HepG2 (cell line): Measurements from ENCODE around the gene NUDT2. TPM values are rescaled to one million over a fixed set of nuclear protein-coding genes. Genes with fewer than 3 reads are reported as not detected.

Experiments
- MAFF ChIP-seq: IDR thresholded peaks from 2 replicates; pipeline ENCODE4 v1.6.1; 2011; ENCODE audit warnings: low read depth, low read length, improper control_type of control experiment
- MXI1 ChIP-seq: IDR thresholded peaks from 3 replicates; pipeline ENCODE4 v1.6.1; 2012; ENCODE audit warnings: low read depth, low read length, inconsistent platforms, borderline replicate concordance
- NFIB ChIP-seq: sonication (generic); formaldehyde crosslinking; IDR thresholded peaks from 2 replicates; pipeline ENCODE4 v1.9.0; 2021; ENCODE audit warnings: missing genetic modification reagents, mild to moderate bottlenecking, borderline replicate concordance
- NR3C1 ChIP-seq: sonication (generic); formaldehyde crosslinking; IDR thresholded peaks from 2 replicates; pipeline ENCODE4 v1.4.0; 2020; ENCODE audit warnings: missing genetic modification reagents
- PLRG1 ChIP-seq: fragments of 450-650 bp; conservative IDR thresholded peaks from 2 replicates; pipeline ENCODE4 v1.6.1; 2016
- RFX3 ChIP-seq: IDR thresholded peaks from 2 replicates; pipeline ENCODE4 v1.6.1; 2016; ENCODE audit warnings: missing biosample characterization, missing genetic modification reagents
- TAF1 ChIP-seq: sonication (generic); formaldehyde crosslinking; IDR thresholded peaks from 2 replicates; pipeline ENCODE4 v1.4.0; 2020; ENCODE audit warnings: missing genetic modification reagents
- polyA plus RNA-seq, 8 experiments: library from polyadenylated mRNA; depleted of rRNA in 3 of 8; stranded (reverse) in 7 of 8; unstranded in 1 of 8; fragments of >200 nt; fragmentation: Illumina TruSeq in 4 of 8; extraction: Trizol in 4 of 8; gene quantifications; 2 replicates each; pipeline versions ENCODE4 v1.2.1 to v1.2.3, GENCODE V29; 2011 to 2016; ENCODE audit warnings: low read depth in 4 of 8, missing spikeins in 1 of 8, mixed read lengths in 1 of 8; ENCODE audit not compliant: insufficient read depth in 1 of 8
- total RNA-seq, 5 experiments: library from RNA; depleted of rRNA; stranded (reverse); fragments of >200 nt; fragmentation: Illumina TruSeq; extraction: Trizol; gene quantifications; 2 replicates each; pipeline ENCODE4 v1.2.3, GENCODE V29; 2016; ENCODE audit warnings: low read depth in 1 of 5
- TF ChIP-seq, protein P1 (sequence below): IDR thresholded peaks from 2 replicates; pipeline ENCODE4 v1.6.1; 2016
- TF ChIP-seq, protein P2 (sequence below): sonication (generic); formaldehyde crosslinking; IDR thresholded peaks from 2 replicates; pipeline ENCODE4 v1.5.1; 2020; ENCODE audit warnings: missing genetic modification reagents, mild to moderate bottlenecking, borderline replicate concordance
- TF ChIP-seq, protein P3 (sequence below): sonication (generic); formaldehyde crosslinking; IDR thresholded peaks from 2 replicates; pipeline ENCODE4 v1.4.0; 2020; ENCODE audit warnings: missing genetic modification reagents
- TF ChIP-seq, protein P4 (sequence below): sonication (generic); formaldehyde crosslinking; IDR thresholded peaks from 2 replicates; pipeline ENCODE4 v1.9.0; 2021; ENCODE audit warnings: missing genetic modification reagents, borderline replicate concordance
- TF ChIP-seq, protein P5 (sequence below): sonication (generic); formaldehyde crosslinking; IDR thresholded peaks from 2 replicates; pipeline ENCODE4 v1.4.0; 2020; ENCODE audit warnings: missing genetic modification reagents

The NUDT2 gene
- total and polyA plus RNA-seq, 2 of the 13 experiments (the other 11 are each of a cell fraction or from before 2014, with no cell fraction given), result 19.9 to 24.6 TPM

DNA sequence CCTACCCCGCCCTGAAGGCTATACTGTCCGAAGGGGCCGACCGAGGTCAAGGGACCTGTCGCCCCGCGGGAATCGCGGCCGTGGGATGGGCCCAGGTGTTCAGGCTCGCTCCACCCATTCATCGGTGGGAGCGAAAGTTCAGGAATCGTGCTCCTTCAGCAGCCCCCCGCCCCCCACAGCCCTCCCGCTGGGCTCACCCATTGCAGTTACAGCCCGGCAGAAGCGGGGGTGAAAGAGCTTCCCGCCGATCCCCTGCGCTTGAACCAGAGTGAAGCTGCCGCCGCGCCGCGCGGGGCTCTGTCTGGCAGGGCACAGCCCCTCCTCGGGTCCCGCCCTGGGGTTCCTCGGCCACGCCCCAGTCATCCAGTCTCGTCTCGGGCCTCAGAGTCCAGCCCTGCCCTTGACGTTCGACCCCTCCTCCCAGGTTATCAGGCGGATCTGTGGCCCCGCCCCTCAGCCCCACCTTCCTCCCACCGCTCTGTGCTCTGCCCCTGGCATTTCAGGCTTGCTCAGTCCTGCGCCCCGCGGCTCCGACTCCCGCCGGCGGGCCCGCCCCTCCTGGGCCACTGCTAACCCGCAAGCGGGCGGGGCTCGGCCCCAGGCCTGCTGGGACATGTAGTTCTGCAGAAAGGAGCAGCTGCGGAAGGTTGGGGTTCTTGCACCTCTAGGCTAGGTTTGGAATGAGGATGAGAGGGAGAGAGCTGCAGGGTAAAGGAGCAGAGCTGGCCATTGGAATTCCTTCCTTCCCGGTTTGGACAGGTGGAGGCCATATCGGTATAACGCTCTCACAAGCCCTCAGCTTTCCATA lies 47.4 kb downstream of the NUDT2 start, which contains the start of gene MYORG (continued):
- TF ChIP-seq, protein P1, sequence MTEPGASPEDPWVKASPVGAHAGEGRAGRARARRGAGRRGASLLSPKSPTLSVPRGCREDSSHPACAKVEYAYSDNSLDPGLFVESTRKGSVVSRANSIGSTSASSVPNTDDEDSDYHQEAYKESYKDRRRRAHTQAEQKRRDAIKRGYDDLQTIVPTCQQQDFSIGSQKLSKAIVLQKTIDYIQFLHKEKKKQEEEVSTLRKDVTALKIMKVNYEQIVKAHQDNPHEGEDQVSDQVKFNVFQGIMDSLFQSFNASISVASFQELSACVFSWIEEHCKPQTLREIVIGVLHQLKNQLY (CRISPR knock-in tag), result no peak
- no peak for TF ChIP-seq NR3C1 (CRISPR knock-in tag)
- no peak for TF ChIP-seq RFX3 (CRISPR knock-in tag)
- TF ChIP-seq, protein P2, sequence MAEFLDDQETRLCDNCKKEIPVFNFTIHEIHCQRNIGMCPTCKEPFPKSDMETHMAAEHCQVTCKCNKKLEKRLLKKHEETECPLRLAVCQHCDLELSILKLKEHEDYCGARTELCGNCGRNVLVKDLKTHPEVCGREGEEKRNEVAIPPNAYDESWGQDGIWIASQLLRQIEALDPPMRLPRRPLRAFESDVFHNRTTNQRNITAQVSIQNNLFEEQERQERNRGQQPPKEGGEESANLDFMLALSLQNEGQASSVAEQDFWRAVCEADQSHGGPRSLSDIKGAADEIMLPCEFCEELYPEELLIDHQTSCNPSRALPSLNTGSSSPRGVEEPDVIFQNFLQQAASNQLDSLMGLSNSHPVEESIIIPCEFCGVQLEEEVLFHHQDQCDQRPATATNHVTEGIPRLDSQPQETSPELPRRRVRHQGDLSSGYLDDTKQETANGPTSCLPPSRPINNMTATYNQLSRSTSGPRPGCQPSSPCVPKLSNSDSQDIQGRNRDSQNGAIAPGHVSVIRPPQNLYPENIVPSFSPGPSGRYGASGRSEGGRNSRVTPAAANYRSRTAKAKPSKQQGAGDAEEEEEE (CRISPR knock-in tag), result no peak; the same call in 1 of the 2 replicates
- TF ChIP-seq, protein P3, sequence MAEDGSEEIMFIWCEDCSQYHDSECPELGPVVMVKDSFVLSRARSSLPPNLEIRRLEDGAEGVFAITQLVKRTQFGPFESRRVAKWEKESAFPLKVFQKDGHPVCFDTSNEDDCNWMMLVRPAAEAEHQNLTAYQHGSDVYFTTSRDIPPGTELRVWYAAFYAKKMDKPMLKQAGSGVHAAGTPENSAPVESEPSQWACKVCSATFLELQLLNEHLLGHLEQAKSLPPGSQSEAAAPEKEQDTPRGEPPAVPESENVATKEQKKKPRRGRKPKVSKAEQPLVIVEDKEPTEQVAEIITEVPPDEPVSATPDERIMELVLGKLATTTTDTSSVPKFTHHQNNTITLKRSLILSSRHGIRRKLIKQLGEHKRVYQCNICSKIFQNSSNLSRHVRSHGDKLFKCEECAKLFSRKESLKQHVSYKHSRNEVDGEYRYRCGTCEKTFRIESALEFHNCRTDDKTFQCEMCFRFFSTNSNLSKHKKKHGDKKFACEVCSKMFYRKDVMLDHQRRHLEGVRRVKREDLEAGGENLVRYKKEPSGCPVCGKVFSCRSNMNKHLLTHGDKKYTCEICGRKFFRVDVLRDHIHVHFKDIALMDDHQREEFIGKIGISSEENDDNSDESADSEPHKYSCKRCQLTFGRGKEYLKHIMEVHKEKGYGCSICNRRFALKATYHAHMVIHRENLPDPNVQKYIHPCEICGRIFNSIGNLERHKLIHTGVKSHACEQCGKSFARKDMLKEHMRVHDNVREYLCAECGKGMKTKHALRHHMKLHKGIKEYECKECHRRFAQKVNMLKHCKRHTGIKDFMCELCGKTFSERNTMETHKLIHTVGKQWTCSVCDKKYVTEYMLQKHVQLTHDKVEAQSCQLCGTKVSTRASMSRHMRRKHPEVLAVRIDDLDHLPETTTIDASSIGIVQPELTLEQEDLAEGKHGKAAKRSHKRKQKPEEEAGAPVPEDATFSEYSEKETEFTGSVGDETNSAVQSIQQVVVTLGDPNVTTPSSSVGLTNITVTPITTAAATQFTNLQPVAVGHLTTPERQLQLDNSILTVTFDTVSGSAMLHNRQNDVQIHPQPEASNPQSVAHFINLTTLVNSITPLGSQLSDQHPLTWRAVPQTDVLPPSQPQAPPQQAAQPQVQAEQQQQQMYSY, result no peak
- peak; percentile 61; the same call in 1 of the 3 replicates for TF ChIP-seq MXI1
- TF ChIP-seq TAF1 (CRISPR knock-in tag), result peak; percentile 65
- no peak for TF ChIP-seq NFIB (CRISPR knock-in tag)
- TF ChIP-seq, protein P4, sequence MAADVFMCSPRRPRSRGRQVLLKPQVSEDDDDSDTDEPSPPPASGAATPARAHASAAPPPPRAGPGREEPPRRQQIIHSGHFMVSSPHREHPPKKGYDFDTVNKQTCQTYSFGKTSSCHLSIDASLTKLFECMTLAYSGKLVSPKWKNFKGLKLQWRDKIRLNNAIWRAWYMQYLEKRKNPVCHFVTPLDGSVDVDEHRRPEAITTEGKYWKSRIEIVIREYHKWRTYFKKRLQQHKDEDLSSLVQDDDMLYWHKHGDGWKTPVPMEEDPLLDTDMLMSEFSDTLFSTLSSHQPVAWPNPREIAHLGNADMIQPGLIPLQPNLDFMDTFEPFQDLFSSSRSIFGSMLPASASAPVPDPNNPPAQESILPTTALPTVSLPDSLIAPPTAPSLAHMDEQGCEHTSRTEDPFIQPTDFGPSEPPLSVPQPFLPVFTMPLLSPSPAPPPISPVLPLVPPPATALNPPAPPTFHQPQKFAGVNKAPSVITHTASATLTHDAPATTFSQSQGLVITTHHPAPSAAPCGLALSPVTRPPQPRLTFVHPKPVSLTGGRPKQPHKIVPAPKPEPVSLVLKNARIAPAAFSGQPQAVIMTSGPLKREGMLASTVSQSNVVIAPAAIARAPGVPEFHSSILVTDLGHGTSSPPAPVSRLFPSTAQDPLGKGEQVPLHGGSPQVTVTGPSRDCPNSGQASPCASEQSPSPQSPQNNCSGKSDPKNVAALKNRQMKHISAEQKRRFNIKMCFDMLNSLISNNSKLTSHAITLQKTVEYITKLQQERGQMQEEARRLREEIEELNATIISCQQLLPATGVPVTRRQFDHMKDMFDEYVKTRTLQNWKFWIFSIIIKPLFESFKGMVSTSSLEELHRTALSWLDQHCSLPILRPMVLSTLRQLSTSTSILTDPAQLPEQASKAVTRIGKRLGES, result no peak
- no peak for TF ChIP-seq MAFF
- no peak for TF ChIP-seq PLRG1
- TF ChIP-seq, protein P5, sequence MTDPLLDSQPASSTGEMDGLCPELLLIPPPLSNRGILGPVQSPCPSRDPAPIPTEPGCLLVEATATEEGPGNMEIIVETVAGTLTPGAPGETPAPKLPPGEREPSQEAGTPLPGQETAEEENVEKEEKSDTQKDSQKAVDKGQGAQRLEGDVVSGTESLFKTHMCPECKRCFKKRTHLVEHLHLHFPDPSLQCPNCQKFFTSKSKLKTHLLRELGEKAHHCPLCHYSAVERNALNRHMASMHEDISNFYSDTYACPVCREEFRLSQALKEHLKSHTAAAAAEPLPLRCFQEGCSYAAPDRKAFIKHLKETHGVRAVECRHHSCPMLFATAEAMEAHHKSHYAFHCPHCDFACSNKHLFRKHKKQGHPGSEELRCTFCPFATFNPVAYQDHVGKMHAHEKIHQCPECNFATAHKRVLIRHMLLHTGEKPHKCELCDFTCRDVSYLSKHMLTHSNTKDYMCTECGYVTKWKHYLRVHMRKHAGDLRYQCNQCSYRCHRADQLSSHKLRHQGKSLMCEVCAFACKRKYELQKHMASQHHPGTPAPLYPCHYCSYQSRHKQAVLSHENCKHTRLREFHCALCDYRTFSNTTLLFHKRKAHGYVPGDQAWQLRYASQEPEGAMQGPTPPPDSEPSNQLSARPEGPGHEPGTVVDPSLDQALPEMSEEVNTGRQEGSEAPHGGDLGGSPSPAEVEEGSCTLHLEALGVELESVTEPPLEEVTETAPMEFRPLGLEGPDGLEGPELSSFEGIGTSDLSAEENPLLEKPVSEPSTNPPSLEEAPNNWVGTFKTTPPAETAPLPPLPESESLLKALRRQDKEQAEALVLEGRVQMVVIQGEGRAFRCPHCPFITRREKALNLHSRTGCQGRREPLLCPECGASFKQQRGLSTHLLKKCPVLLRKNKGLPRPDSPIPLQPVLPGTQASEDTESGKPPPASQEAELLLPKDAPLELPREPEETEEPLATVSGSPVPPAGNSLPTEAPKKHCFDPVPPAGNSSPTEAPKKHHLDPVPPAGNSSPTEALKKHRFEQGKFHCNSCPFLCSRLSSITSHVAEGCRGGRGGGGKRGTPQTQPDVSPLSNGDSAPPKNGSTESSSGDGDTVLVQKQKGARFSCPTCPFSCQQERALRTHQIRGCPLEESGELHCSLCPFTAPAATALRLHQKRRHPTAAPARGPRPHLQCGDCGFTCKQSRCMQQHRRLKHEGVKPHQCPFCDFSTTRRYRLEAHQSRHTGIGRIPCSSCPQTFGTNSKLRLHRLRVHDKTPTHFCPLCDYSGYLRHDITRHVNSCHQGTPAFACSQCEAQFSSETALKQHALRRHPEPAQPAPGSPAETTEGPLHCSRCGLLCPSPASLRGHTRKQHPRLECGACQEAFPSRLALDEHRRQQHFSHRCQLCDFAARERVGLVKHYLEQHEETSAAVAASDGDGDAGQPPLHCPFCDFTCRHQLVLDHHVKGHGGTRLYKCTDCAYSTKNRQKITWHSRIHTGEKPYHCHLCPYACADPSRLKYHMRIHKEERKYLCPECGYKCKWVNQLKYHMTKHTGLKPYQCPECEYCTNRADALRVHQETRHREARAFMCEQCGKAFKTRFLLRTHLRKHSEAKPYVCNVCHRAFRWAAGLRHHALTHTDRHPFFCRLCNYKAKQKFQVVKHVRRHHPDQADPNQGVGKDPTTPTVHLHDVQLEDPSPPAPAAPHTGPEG (CRISPR knock-in tag), result no peak
